Esophagus muscularis mucosa (tissue), 3 donors: ENCODE results near the gene BTF3L4.

Experiments used
- CTCF ChIP-seq, 3 experiments: fragments of 200-600 bp in 2 of 3; fragments of 450-650 bp in 1 of 3; sonication (generic) in 2 of 3; IDR thresholded peaks; one replicate each; pipeline ENCODE4 v1.5.1; 2017 to 2019; ENCODE audit warnings: antibody characterized with exemption in 3 of 3, mild to moderate bottlenecking in 2 of 3, moderate library complexity in 1 of 3
- POLR2AphosphoS5 ChIP-seq, 2 donors: sonication (generic); formaldehyde crosslinking; IDR thresholded peaks; one replicate each; pipeline ENCODE4 v1.6.1; 2017; ENCODE audit warnings: antibody characterized with exemption in 2 of 2

- TF ChIP-seq CTCF (IDR thresholded peaks at IDR 0.05) (no peak), POLR2AphosphoS5 (IDR thresholded peaks at IDR 0.05) (no peak)
Observed at GRCh38 chr1:52080014-52080415, 23.9 kb downstream of the BTF3L4 start.
